HG02981 (cell line): ENCODE data around the gene TBC1D22A.

Experiments used
- ATAC-seq: cut with Tn5 transposase; IDR thresholded peaks from one replicate; pipeline ENCODE4 v1.9.1; 2021; ENCODE audit warnings: mild to moderate bottlenecking, moderate library complexity; ENCODE audit not compliant: unreplicated experiment

Gene TBC1D22A

DNA sequence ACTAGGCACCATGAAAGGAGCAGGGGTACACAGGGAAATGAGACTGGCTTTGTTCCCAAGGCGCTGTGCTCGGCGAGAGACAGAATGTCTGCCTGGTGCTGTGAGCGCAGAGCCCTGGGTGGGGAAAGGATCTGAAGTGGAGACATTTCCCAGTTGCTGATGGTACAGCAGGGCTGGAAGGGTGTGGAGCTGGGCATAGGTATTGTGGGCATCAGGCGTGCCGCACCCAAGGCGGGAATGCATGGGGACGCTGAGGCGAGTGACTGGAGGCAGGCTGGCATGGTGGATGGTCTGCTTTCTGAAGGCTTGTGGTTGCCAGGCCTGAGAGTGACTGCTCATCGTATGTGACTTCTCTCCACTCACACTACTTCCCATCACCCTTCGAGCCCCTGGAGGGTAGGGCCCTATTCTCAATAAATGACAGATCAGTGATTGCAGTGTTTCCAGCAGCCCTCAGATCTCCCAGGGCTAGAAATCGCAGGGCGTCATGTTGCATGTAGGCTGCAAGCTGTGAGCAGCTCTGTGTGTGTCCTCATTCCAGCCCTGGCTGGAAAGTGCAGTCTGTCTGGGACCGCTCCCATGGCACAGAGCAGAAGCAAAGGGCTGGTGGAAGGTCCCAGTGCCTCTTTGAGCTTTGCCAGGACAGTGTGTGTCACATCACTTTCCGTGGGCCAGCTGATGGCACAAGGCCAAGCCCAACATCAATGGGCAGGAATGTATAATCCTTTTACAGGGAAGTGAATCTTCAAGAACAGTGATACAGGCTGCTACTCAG is 67.7 kb downstream of the TBC1D22A start:
- no peak for ATAC-seq

DNA sequence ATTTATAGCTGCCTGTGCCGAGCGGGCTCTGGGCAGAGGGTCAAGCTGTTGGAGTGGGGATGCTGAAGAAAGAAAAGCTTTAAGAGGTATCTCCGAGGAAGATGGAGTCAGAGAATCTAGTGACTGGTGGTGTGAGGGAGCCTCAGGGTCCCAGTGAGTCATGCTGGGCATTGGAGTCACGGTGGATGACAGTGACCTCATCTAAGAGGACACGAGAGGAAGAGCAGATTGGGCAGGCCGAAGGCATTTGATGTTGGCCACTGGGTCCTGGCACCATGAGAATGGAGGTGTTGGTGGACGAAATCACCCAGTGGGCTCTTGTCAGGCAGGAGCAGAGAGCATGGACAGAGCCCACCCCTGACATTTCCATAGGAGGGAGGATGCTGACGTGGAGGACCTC is 68.4 kb downstream of the TBC1D22A start:
- ATAC-seq: no peak

DNA sequence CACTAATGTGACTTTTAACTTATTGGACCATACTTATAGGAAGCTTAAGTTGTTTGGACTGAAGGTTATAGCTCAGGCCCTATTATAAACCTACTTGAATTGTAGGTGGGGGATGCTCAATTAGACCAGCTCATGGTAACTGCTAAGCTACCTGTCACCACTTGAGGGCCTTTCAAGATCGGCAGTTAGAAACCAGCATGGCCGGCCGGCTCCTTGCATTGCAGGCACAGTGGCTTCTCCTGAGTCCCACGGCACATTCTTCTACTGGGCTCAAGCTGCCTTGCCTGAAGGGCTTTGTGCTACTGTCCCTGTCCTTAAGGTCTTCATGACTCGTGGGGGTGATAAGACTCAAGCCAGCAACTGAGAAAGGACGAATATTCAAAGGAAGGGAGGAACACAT is 70.8 kb downstream of the TBC1D22A start:
- no peak for ATAC-seq

DNA sequence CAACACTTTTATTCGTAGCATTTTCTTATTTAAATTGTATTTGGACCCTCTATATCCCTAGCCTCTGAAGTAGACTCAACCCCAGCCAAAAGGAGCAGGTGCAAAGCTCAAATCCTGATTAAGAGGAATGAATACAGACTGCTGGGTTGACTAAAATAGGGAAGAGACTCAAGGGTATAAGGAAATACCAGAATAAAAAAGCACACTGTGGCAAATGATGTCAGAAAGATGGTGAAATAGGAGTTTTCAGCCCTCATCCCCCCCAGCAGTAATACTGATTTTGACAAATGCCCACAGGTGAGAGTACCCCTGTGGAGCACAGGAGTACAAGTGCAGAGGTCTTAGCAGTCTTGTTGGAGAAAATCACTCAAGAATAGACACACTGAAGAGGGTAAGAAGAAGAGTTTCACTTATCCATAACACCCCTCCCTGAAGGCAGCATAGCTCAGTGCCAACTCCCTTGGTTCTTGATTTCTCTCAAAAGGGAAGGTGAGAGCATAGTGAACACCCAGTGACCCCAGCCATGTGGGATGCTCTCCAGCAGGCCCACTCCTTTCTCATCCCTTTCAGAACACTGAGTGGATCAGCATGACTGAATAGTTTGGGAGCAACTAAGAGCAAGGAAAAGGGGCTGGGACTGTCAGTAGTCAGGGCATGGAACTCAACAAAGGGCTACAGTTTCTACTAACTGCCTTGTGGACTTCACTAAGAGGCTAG is 71.7 kb downstream of the TBC1D22A start:
- no peak for ATAC-seq

DNA sequence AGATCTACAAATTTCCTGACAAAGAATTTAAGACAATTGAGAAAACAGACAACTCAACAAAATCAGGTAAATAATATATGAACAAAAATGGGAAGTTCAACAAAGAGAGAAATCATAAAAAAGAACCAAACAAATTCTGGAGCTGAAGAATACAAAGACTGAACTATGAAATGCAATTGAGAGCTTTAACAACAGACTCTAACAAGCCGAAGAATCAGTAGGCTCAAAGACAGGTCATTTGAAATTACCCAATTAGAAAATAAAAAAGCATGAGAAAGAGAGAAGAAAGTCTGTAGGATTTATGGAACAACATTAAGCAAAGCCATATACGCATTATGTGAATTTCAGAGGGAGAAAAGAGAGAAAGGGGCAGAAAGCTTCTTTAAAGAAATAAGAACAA is 72.8 kb downstream of the TBC1D22A start:
- no peak for ATAC-seq

DNA sequence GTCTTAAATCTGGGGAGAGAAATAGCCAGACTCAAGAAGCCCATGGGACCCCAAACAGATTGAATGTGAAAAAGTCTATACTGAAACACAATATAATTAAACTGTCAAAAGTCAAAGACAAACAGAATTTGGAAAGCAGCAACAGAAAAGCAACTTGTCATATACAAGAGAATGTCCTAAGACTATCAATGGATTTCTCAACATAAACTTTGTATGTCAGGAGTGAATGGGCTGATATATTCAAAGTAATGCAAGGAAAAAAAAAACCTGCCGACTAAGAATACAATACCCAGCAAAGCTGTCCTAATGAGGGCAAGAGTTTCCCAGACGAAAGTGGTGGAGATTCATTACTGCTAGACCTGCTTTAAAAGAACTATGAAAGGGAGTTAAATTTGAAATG is 73.2 kb downstream of the TBC1D22A start:
- no peak for ATAC-seq

DNA sequence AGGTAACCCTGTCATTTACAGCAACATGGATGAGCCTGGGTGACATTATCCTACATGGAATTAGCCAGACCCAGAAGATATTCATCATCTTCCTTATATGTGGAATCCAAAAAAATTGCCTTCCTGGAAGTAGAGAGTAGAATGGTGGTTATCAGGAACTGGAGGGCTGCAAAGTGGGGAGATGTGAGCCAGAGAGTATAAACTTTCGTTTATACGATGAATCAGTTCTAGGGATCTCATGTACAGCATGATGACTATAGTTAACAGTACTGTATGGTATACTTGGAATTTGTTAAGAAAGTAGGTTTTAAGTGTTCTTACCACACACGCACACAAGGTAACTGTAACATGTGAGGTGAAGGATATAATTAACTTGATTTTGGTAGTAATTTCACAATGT is 79.1 kb downstream of the TBC1D22A start:
- no peak for ATAC-seq

DNA sequence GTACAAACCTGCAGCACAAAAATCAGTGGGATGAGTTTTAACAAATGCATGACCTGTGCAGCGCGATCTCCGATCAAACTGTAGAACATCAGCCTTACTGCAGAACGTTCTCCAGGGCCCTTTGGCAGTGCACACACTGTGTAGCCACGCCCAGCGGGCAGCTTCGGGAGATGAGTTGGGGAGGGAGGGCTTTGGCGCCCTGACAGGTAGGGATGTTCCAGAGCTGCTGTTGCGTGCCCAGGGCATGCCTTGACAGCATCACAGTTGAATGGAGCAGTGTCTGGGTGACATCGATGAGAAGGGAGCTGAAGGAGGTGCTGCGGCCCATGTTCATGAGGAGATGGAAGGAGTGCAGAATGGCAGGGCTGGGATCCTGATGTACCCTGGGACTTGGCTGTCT is 80.2 kb downstream of the TBC1D22A start:
- no peak for ATAC-seq

DNA sequence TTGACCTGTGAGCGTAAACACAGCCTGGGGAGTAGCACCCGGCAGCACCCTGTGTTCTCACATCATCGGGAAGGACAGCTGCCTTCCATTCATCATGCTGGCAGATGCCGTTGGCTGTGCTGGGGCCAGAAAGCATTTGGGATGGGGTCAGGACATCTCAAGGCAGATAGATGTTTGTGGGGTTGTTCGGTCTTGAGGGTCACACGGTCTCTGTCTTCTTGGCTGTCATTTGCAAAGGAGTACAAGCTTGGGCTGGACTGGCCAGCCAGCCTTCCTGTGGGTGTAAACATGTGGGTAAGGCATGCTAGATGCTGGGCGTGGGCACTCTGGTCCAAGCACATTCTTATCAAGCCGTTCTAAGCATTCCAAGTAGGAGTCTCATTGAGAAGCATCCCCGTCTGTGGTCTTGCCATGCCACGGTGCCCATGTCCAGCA is 81.4 kb downstream of the TBC1D22A start:
- ATAC-seq: no peak

DNA sequence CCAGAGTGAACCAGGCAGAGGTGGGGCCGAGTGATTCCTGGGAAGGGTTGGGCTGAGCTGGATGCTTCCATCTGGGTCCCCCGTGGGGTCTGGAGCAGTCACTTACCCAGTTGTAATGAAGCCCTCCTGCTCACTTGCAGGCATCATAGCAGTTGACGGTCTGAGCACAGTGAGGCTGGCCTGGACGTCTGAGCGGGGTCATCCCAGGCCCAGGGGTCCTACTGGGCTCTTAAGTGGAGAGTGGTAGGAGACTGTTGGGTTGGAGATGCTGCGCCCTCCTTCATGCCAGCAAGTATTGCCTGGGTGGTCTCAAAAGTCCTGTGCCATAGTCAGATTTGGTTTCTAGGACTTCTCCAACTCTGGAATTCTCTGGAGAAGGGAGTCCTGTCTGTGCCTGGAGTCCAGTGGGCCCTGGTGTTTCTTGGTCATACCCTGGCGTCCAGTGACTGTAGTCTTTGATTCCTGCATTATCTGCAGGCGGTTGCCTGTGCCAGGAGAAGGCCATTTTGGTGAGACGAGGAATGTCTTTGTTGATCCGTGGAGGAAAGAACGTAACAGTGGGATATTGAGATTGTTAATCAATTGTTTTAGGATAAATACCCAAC is 82.3 kb downstream of the TBC1D22A start:
- ATAC-seq: no peak

DNA sequence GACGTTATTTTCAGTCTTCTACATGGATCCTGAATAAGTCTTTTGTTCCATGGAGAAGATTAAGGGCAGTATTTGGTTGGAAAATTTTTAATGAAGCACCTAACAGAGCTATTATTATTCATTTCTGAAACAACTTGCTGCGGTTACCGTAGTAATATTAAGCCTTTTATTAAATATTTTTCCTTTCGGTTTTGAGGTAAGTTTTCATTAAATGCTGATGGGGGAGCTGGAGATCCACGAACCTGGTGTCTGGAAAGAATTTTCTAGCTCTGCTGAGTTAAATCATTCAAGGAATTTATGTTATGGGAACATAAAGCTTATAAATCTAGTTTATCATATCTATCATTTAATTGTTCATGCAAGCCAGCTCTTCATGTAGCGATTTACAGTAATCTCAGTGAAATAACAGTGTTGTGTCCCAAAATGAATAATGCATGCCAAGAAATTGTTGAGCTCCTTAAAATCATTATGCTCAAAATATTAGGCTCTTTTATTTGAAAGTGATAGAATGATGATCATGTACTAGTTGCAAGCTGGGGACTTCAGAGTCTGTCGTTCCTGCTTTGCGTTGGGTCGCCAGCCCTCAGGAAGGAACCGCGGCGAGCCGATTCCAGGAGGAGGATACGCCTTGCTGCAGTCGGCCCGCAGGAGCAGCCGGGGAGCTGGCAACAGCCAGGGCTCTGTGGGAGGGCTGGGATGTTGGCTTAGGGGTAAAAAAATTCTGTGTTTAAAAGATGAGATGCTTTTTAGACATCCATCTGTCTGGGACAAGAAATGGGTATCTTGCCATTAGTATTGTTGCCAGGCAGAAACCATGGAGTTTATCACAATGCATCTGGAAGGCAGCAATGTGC is 83.1 kb downstream of the TBC1D22A start:
- no peak for ATAC-seq

DNA sequence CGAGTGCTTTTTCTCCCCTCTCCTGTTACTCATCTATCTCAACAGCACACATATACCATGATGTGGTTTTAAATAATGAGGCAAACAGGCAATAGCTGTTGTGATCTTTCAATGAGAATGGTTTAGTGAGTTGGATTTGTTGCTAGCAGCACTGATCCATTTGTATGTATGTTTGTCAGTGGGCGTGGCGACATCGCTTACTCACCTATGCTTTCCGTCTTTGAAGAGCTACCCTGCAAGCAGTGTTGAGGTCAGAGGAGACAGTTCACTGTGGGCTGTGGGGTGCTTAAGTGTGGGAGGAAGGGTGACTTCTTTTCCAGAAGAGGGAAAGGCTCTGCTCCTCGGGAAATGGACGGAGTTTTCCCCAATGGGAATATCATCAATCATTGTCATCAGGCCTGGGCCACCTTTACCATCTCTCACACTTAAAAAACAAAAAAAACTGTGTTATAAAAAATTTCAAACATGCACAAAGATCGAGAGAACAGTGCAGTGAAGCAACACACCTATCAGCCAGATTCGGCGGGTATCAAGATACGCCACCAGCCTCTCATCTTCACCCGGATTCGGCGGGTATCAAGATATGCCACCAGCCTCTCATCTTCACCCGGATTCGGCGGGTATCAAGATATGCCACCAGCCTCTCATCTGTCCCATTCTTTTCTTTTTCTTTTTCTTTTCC is 83.8 kb downstream of the TBC1D22A start:
- no peak for ATAC-seq

DNA sequence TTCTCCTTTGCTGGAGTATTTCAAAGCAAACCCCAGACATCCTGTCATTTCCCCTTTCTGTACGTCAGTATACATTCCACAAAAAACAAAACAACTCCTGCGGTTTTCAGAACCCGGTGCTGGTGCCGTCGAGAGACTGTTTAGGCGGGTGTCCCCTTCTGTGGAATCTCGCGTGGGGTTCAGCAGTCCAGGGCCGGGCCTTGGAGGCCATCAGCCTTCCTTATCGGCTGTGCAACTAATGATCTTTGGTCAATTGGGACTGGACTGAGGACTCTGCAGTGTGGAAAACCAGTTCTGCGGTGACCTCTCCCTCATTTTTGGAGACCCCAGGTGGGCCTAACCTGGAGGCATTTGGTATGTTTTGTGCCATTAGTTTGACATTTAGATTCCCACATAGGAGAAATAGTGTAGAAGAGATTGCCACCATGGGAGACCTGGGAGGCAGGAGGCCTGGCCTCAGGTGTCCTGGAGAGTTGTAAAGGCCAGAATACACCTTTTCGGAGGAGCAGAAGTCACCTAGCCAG is 84.4 kb downstream of the TBC1D22A start:
- no peak for ATAC-seq

DNA sequence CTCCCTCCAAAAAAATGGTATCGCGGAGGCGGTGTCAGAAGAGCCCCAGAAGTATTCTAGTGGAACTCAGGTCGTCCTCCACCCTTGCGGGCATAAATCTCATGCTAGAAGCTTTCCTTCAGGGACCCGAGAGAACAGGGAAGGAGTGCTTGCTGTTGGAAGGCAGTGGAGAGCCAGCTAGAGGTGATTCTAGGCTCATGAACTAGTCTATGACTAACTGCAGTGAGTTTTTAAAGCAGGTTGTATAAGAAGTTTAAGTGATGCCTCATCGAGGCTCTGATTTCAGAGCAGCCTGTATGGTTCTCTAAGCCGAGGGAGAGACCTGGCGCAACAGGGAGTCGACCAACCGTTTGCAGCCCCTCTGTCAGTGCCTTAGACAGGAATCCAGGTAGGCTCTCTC is 85.7 kb downstream of the TBC1D22A start:
- ATAC-seq: no peak

DNA sequence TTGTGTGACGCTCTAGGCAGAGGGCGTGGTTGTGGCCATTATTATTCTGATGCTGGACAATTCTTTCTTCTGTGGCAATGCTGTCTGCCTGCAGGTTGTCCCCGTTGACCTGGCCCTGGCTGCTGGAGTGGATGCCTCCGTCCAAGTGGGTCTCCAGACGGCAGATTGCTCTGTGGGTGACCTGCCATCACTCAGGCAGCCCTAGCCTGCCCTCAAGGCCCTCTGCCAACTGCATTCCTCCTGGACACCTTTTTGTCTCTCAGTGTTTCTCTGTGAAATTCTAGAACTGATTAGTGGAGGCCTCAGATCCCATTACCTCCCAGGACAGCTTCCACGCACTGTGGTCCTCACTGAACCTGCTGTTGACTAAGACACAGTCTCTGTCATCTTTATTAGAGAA is 86.7 kb downstream of the TBC1D22A start:
- no peak for ATAC-seq

DNA sequence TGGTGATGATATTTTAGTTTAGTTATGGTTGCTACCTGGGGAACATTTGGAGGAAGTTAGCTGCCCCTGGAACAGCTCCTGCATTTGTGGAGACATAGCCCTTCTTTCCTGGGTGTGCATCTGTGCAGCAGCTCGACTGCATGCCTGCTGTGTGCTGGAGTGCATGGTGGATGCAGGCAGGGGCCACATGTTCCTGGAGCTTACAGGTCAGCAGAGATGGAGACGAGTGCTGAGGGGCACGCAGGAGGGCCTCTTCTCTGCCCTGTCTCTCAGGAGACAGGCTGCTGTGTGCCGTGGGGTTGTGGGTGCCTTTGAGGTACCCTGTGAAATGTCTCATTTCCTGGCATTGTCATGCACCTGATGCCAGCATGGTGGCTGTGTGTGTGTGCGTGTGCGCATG is 87.5 kb downstream of the TBC1D22A start:
- no peak for ATAC-seq

DNA sequence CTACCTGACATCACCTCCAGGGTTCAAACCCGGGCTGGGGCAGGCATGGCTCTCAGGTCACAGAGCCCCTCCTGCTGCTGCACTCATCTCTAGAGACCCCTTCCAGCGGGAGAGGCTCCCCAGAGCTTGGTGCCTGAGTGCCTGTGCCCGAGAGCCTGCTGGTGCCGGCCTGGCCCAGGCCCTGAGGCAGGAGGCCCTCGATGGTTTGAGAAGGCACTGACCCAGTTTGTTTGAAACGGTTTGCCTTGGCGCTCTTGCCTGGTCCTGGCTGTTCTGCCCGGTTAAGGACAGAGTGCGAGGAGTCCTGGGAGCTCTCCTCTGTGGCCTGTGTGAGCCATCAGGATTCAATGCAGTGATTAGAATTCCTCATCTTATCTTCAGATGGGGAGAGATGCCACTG is 88.9 kb downstream of the TBC1D22A start:
- no peak for ATAC-seq

DNA sequence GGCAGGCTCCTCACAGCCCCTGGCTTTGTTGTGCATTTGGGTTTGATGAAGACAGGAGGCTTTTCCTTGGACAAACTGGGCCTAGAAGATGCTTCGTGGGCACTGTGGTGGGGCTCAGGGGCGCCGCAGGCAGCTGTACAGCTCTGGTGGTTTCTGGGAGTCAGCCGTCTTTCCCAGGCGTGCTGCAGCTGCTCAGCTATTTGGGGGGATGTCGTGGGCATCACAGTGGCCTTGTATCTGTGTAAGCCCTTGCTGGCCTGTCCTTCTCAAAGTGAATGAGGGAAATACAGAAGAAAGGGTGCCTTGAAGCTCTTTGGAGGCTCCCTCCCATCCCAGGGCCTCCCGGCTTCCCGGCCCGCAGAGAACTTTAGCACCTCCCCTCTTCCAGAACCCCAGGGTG is 89.5 kb downstream of the TBC1D22A start:
- ATAC-seq: no peak

DNA sequence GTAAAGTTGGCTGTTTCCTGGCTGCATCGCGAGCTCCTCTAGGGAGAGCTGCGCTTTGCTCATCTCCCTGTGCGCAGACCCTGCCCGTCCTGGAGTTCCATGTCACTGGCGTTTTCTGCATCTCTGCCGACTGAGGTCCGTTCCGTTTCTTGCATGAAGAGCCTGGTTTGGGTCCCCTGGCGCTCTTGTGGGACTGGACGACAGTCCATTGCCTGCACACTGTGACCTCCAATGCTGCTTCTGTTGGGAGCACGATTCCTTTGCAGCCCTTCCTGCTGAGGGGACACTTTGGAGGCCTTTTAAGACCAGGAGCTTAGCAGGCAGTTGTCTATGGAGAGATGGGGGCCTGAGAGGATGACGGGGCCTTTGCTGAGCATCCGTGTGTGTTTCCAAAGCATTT is 90.3 kb downstream of the TBC1D22A start:
- ATAC-seq: no peak

DNA sequence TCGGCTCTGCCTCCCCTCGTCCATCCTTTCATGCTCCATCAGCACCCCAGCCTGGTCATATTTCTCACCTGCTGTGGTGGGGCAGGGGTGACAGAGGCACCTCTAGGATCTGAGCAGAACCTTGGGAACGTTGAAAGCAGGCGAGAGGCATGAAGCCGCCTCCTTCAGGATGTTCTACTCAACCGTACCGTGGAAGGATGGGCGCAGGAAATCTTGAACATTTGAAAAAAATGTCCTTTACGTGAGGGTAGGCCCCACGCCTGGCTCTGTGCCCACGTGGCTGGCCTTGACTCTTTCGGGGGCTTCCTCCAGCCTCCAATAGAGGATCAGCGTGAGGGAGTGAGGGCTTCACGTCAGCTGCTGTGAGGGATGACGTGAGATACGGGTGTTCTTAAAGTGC is 90.7 kb downstream of the TBC1D22A start:
- no peak for ATAC-seq
